H1 (cell line): ENCODE results near the gene KIF2C. TPM values are rescaled to one million over a fixed set of nuclear protein-coding genes. Genes with fewer than 3 reads are reported as not detected.
A peak's percentile ranks its signal among the peaks of the same experiment; 100 is the strongest.

ENCODE experiments used
- CTCF ChIA-PET: fragments of 300-600 bp; sonication (Branson Sonifier 250); formaldehyde crosslinking; loops from one replicate; lab custom pipeline; 2021; ENCODE audit not compliant: partially characterized antibody; lab: Charles Lee
- POLR2A ChIA-PET: fragments of 300-600 bp; sonication (Branson Sonifier 250); formaldehyde crosslinking; loops from one replicate; lab custom pipeline; 2021; ENCODE audit warnings: inconsistent platforms; ENCODE audit not compliant: partially characterized antibody; lab: Charles Lee
- DNase-seq, 2 experiments: peaks; one replicate each; pipeline versions ENCODE4 v3.0.0 to v3.0.0-alpha.2; 2010 to 2022; ENCODE audit warnings: low spot score in 2 of 2, low read depth in 1 of 2, mixed read lengths in 1 of 2
- FAIRE-seq: peaks from 2 replicates; lab custom pipeline; 2011; peaks lifted over from hg19 to GRCh38; lab: Jason Lieb, UNC
- H2AFZ ChIP-seq: 2 replicates; pipeline ENCODE4 v1.8.1; 2012; ENCODE audit warnings: low read length, inconsistent platforms
- H2AK5ac ChIP-seq: 2 replicates; pipeline ENCODE4 v1.6.1; 2013; ENCODE audit warnings: low read depth, low read length
- H2BK120ac ChIP-seq: replicated peaks from 2 replicates; pipeline ENCODE3; 2013; ENCODE audit warnings: low read depth, low read length, inconsistent platforms
- H2BK12ac ChIP-seq: 2 replicates; pipeline ENCODE4 v1.6.1; 2013; ENCODE audit warnings: low read depth, low read length
- H2BK15ac ChIP-seq: 2 replicates; pipeline ENCODE4 v1.6.1; 2013; ENCODE audit warnings: low read length
- H2BK20ac ChIP-seq: 2 replicates; pipeline ENCODE4 v1.6.1; 2013; ENCODE audit warnings: low read length
- H2BK5ac ChIP-seq: 2 replicates; pipeline ENCODE4 v1.6.1; 2013; ENCODE audit warnings: low read depth, low read length
- H3K14ac ChIP-seq: 2 replicates; pipeline ENCODE4 v1.6.1; 2013; ENCODE audit warnings: inconsistent platforms; ENCODE audit not compliant: insufficient read length
- H3K18ac ChIP-seq: 2 replicates; pipeline ENCODE4 v1.6.1; 2013; ENCODE audit warnings: low read length; ENCODE audit errors: extremely low read depth
- H3K23ac ChIP-seq: 2 replicates; pipeline ENCODE4 v1.6.1; 2013; ENCODE audit warnings: inconsistent platforms; ENCODE audit not compliant: insufficient read length
- H3K23me2 ChIP-seq: 2 replicates; pipeline ENCODE4 v1.6.1; 2013; ENCODE audit warnings: low read depth, low read length
- H3K27ac ChIP-seq: 2 replicates; pipeline ENCODE4 v1.6.1; 2011; ENCODE audit warnings: low read depth, low read length, inconsistent platforms
- H3K27me3 ChIP-seq, 4 experiments: replicated peaks in 1 of 4; 1 replicate in 1 of 4; 2 replicates in 3 of 4; pipeline versions ENCODE4 v1.6.1 to v1.8.1; 2011 to 2013; ENCODE audit warnings: low read length in 3 of 4, mild to moderate bottlenecking in 3 of 4, inconsistent platforms in 2 of 4, mixed read lengths in 2 of 4, moderate library complexity in 1 of 4; ENCODE audit not compliant: control insufficient read depth in 3 of 4, insufficient read depth in 3 of 4; ENCODE audit errors: extremely low read depth in 1 of 4
- H3K36me3 ChIP-seq, 4 experiments: 2 replicates each; pipeline versions ENCODE4 v1.6.1 to v1.8.1; 2011 to 2013; ENCODE audit warnings: mild to moderate bottlenecking in 4 of 4, low read length in 3 of 4, moderate library complexity in 2 of 4, control low read depth in 1 of 4, inconsistent platforms in 1 of 4; ENCODE audit not compliant: insufficient read depth in 4 of 4, control insufficient read depth in 2 of 4
- H3K4ac ChIP-seq: replicated peaks from 2 replicates; pipeline ENCODE3; 2013; ENCODE audit warnings: low read length, low read depth, mixed read lengths, inconsistent platforms; ENCODE audit not compliant: insufficient read length
- H3K4me1 ChIP-seq, 4 experiments: replicated peaks in 1 of 4; 1 replicate in 1 of 4; 2 replicates in 3 of 4; pipeline versions ENCODE4 v1.6.1 to v1.8.1; 2011 to 2013; ENCODE audit warnings: low read length in 3 of 4, inconsistent platforms in 2 of 4, mixed read lengths in 1 of 4; ENCODE audit not compliant: insufficient read depth in 4 of 4, control insufficient read depth in 3 of 4
- H3K4me2 ChIP-seq, 2 experiments: 2 replicates each; pipeline versions ENCODE4 v1.6.1 to v1.8.1; 2011 to 2013; ENCODE audit warnings: low read depth in 2 of 2, low read length in 2 of 2, control low read depth in 1 of 2, inconsistent platforms in 1 of 2, mild to moderate bottlenecking in 1 of 2; ENCODE audit not compliant: insufficient read depth in 1 of 2
- H3K4me3 ChIP-seq, 4 experiments: fragments of 200-600, 300-600 bp in 1 of 4; sonication (generic), shearing (Covaris generic), sonication (Bioruptor Twin) in 1 of 4; 2 replicates each; pipeline versions ENCODE4 v1.5.1 to v1.8.1; 2011 to 2016; ENCODE audit warnings: low read length in 4 of 4, low read depth in 3 of 4, control low read depth in 2 of 4, inconsistent platforms in 2 of 4, mild to moderate bottlenecking in 2 of 4, mixed read lengths in 1 of 4, moderate library complexity in 1 of 4; ENCODE audit not compliant: insufficient read depth in 2 of 4; ENCODE audit errors: extremely low read depth in 1 of 4
- H3K56ac ChIP-seq: replicated peaks from 2 replicates; pipeline ENCODE3; 2013; ENCODE audit warnings: low read depth, mild to moderate bottlenecking, mixed read lengths, low read length, inconsistent platforms; ENCODE audit not compliant: insufficient read length
- H3K79me1 ChIP-seq: 2 replicates; pipeline ENCODE4 v1.6.1; 2013; ENCODE audit warnings: low read depth, low read length, control low read depth
- H3K79me2 ChIP-seq, 2 experiments: 2 replicates each; pipeline versions ENCODE4 v1.6.1 to v1.8.1; 2012 to 2013; ENCODE audit warnings: low read length in 2 of 2, mild to moderate bottlenecking in 2 of 2, inconsistent platforms in 1 of 2; ENCODE audit not compliant: insufficient read depth in 2 of 2, control insufficient read depth in 1 of 2
- H3K9ac ChIP-seq, 4 experiments: replicated peaks in 1 of 4; 1 replicate in 1 of 4; 2 replicates in 3 of 4; pipeline versions ENCODE4 v1.6.1 to v1.8.1; 2011 to 2013; ENCODE audit warnings: low read depth in 3 of 4, low read length in 3 of 4, control low read depth in 2 of 4, mild to moderate bottlenecking in 2 of 4, moderate library complexity in 2 of 4, inconsistent platforms in 1 of 4; ENCODE audit errors: extremely low read depth in 1 of 4
- H3K9me3 ChIP-seq, 2 experiments: 2 replicates each; pipeline versions ENCODE4 v1.6.1 to v1.8.1; 2012 to 2013; ENCODE audit warnings: mild to moderate bottlenecking in 2 of 2, moderate library complexity in 2 of 2, control low read depth in 1 of 2, inconsistent platforms in 1 of 2, low read depth in 1 of 2, low read length in 1 of 2, mixed read lengths in 1 of 2; ENCODE audit not compliant: insufficient read depth in 2 of 2
- H4K20me1 ChIP-seq, 2 experiments: replicated peaks in 1 of 2; 2 replicates each; pipeline versions ENCODE3 to v1.8.1; 2011 to 2013; ENCODE audit warnings: inconsistent platforms in 2 of 2, low read length in 2 of 2, mild to moderate bottlenecking in 1 of 2; ENCODE audit not compliant: insufficient read depth in 2 of 2, control insufficient read depth in 1 of 2
- H4K5ac ChIP-seq: 2 replicates; pipeline ENCODE4 v1.6.1; 2013; ENCODE audit warnings: low read length, low read depth, mixed read lengths, inconsistent platforms; ENCODE audit not compliant: insufficient read length
- H4K8ac ChIP-seq: 2 replicates; pipeline ENCODE4 v1.8.0; 2013; ENCODE audit warnings: mild to moderate bottlenecking, moderate library complexity, low read length, inconsistent platforms; ENCODE audit not compliant: insufficient read depth; ENCODE audit errors: extremely low read depth
- H4K91ac ChIP-seq: replicated peaks from 2 replicates; pipeline ENCODE3; 2013; ENCODE audit warnings: low read length, mixed read lengths, inconsistent platforms; ENCODE audit not compliant: insufficient read length
- ASH2L ChIP-seq: fragments of 200-600, 300-600 bp; sonication (generic); IDR thresholded peaks from one replicate; pipeline ENCODE4 v1.7.1; 2017; ENCODE audit warnings: low read length
- CEBPB ChIP-seq: IDR thresholded peaks from 2 replicates; pipeline ENCODE4 v1.6.1; 2012; ENCODE audit warnings: low read depth, low read length
- CHD1 ChIP-seq: IDR thresholded peaks from 2 replicates; pipeline ENCODE4 v1.6.1; 2012; ENCODE audit warnings: low read depth, low read length, improper control_type of control experiment
- EZH2 ChIP-seq: fragments of 200-600 bp; sonication (generic); IDR thresholded peaks from 2 replicates; pipeline ENCODE4 v1.7.1; 2012; ENCODE audit warnings: low read depth, mild to moderate bottlenecking, moderate library complexity, low read length, inconsistent platforms; ENCODE audit not compliant: severe bottlenecking
- KDM5A ChIP-seq: fragments of 200-600 bp; IDR thresholded peaks from 2 replicates; pipeline ENCODE4 v1.7.1; 2012; ENCODE audit warnings: mild to moderate bottlenecking, low read length, inconsistent platforms, mixed read lengths
- PHF8 ChIP-seq: fragments of 200-600 bp; sonication (generic); conservative IDR thresholded peaks from 2 replicates; pipeline ENCODE4 v1.7.1; 2012; ENCODE audit warnings: low read depth, mild to moderate bottlenecking, inconsistent platforms, low read length, moderate library complexity
- SIN3A ChIP-seq, 2 experiments: IDR thresholded peaks in 1 of 2; conservative IDR thresholded peaks in 1 of 2; 2 replicates each; pipeline ENCODE4 v1.6.1; 2011 to 2012; ENCODE audit warnings: low read length in 2 of 2, improper control_type of control experiment in 1 of 2, low read depth in 1 of 2, mild to moderate bottlenecking in 1 of 2
- SP4 ChIP-seq: IDR thresholded peaks from 2 replicates; pipeline ENCODE4 v1.6.1; 2012; ENCODE audit warnings: low read length, inconsistent platforms
- TAF1 ChIP-seq: IDR thresholded peaks from 2 replicates; pipeline ENCODE4 v1.6.1; 2011; ENCODE audit warnings: mild to moderate bottlenecking, low read depth, low read length
- WGBS, 2 experiments: shearing (Covaris generic) in 1 of 2; methylation state at CpG; one replicate each; pipeline versions ENCODE4 v1.1.6 to v1.1.7; 2013 to 2015; ENCODE audit warnings: low lambda C conversion rate in 2 of 2, mixed read lengths in 2 of 2, inconsistent platforms in 1 of 2, low coverage in 1 of 2, missing lambda C conversion rate in 1 of 2; ENCODE audit not compliant: insufficient replicate concordance in 2 of 2, insufficient coverage in 1 of 2, insufficient read length in 1 of 2; ENCODE audit errors: extremely low coverage in 1 of 2, missing lambda C conversion rate in 1 of 2; 5-methylcytosine and 5-hydroxymethylcytosine counted together
- polyA plus RNA-seq, 7 experiments: library from polyadenylated mRNA; depleted of rRNA in 3 of 7; stranded (reverse) in 5 of 7; unstranded in 2 of 7; fragments of >200 nt in 5 of 7; fragments of 200-250 nt in 2 of 7; gene quantifications; 1 replicate in 5 of 7; 2 replicates in 1 of 7; 4 replicates in 1 of 7; pipeline versions ENCODE4 v1.2.1 to v1.2.3, GENCODE V29; 2011 to 2013; ENCODE audit warnings: missing spikeins in 2 of 7, mixed read lengths in 2 of 7
- total RNA-seq: library from RNA; stranded (reverse); fragmentation: NEBNext Ultra II Directional; extraction: Animal tissue kit (Norgen Biotek cat#: 25700); gene quantifications from 2 replicates; pipeline ENCODE4 v1.2.1, GENCODE V29; 2021
- TF ChIP-seq, protein P1 (sequence below): IDR thresholded peaks from 2 replicates; pipeline ENCODE4 v1.6.1; 2012; ENCODE audit warnings: inconsistent platforms
- TF ChIP-seq, protein P2 (sequence below): IDR thresholded peaks from 2 replicates; pipeline ENCODE4 v1.6.1; 2011; ENCODE audit warnings: low read depth, mild to moderate bottlenecking, low read length; ENCODE audit not compliant: insufficient read depth

The KIF2C gene
- total and polyA plus RNA-seq, 2 of the 8 experiments (the other 6 are each of a cell fraction or from before 2014, with no cell fraction given), result 41.8 to 68.1 TPM

DNA sequence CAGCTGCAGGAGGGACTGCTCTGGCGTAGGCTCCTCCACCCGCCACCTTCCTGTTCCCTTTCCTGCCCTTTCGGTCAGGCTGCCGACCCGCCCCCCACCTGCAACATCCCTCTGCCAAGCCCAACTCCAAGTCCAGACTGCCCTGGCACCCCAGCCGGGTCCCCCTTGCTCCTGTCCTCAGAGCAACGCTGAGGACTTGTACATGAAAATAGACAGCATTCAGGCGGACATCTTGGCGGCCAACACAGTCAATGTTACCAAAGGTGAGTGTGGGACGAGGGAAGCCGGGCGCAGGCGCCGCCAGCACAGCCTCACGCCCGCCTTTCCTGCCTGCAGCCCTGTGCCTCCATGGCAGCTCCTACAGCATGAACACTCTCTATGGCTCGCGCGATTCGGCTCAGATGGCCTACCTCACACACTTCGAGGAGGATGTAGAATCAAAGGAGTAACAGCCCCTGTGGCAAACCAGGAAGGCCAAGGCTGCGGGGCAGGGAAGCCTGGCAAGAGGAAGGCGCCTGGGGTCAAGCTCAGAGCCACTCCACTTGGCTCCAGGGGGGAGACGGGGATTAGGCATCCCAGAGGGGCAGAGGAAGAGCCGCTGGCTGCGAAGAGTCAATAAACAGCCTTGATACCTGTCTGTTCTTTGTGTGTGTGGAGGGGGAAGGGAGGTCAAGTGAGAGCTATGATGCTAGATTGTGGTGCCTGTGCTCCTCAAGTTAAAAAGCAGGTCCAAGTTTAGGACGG is 14.5 kb upstream of the KIF2C start:
- FAIRE-seq, result no peak
- Histone ChIP-seq H3K23ac (no peak overlapping the region), H3K9ac (no peak overlapping the region; a peak in 2 of 7 replicates), H2AK5ac (no peak overlapping the region), H3K79me2 (no peaks in the 10 kb centered on the region), H3K4me3 (no peak overlapping the region), H2AFZ (peak overlapping the region; percentile 6; the same call in 1 of the 2 replicates), H4K20me1 (no peaks in the 10 kb centered on the region), H4K8ac (no peak overlapping the region; the same call in 1 of the 2 replicates), H3K27ac (no peak overlapping the region), H3K4me2 (no peak overlapping the region), H2BK12ac (no peak overlapping the region; the same call in 1 of the 2 replicates), H4K5ac (no peak overlapping the region), H3K14ac (no peak overlapping the region), H3K36me3 (no peaks in the 10 kb centered on the region), H3K27me3 (no peaks in the 10 kb centered on the region), H2BK5ac (peak overlapping the region; percentile 48), H3K4ac (no peak overlapping the region), H3K23me2 (no peaks in the 10 kb centered on the region), H2BK20ac (no peak overlapping the region), H2BK15ac (peak overlapping the region; percentile 88), H2BK120ac (no peak overlapping the region), H4K91ac (peak overlapping the region; percentile 44), H3K56ac (no peak overlapping the region), H3K4me1 (peaks cover 0 to 1% (median 0%) of the 10 kb centered on the region in 4 experiments; a peak in 4 of 7 replicates), H3K79me1 (no peaks in the 10 kb centered on the region), H3K18ac (no peak overlapping the region), H3K9me3 (no peaks in the 10 kb centered on the region)
- no peak for DNase-seq
- CTCF ChIA-PET, result interaction anchor here (1.1 to 1.4 kb wide), 4 partner anchors 9 to 116 kb away, joined by 3 to 6 read pairs (median 4); partner anchors contain the start of gene DYNLT4
- 94% methylated on average over 27 of the region's 27 CpGs; no CpG with 5 or more reads in 1 of the 2 experiments for WGBS, 2 experiments
- POLR2A ChIA-PET, result interaction anchor here (0.5 to 22.5 kb wide), 7 partner anchors 8 to 955 kb away, joined by 3 to 428 read pairs (median 5); partner anchors contain the start of genes BEST4, RNU5D-1 and RPS8
- TF ChIP-seq TAF1 (no peak), EZH2 (no peak), KDM5A (no peak), SP4 (no peak), CHD1 (no peak), ASH2L (no peak), PHF8 (no peak), SIN3A (conservative IDR thresholded peaks at IDR 0.05 in 1 of 2, IDR thresholded peaks at IDR 0.05 in 1 of 2; ENCODE audit: low read depth in 1 of 2, low read length in 2 of 2) (no peak), CEBPB (no peak)
- TF ChIP-seq, protein P1, sequence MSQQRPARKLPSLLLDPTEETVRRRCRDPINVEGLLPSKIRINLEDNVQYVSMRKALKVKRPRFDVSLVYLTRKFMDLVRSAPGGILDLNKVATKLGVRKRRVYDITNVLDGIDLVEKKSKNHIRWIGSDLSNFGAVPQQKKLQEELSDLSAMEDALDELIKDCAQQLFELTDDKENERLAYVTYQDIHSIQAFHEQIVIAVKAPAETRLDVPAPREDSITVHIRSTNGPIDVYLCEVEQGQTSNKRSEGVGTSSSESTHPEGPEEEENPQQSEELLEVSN, result no peak
- TF ChIP-seq, protein P2, sequence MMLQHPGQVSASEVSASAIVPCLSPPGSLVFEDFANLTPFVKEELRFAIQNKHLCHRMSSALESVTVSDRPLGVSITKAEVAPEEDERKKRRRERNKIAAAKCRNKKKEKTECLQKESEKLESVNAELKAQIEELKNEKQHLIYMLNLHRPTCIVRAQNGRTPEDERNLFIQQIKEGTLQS, result no peak
